HG02623 (cell line): ENCODE measurements around the gene C1QTNF8.

Experiments used
- ATAC-seq: cut with Tn5 transposase; IDR thresholded peaks from one replicate; pipeline ENCODE4 v1.9.1; 2021; ENCODE audit warnings: moderate library complexity; ENCODE audit not compliant: unreplicated experiment

C1QTNF8 gene

DNA sequence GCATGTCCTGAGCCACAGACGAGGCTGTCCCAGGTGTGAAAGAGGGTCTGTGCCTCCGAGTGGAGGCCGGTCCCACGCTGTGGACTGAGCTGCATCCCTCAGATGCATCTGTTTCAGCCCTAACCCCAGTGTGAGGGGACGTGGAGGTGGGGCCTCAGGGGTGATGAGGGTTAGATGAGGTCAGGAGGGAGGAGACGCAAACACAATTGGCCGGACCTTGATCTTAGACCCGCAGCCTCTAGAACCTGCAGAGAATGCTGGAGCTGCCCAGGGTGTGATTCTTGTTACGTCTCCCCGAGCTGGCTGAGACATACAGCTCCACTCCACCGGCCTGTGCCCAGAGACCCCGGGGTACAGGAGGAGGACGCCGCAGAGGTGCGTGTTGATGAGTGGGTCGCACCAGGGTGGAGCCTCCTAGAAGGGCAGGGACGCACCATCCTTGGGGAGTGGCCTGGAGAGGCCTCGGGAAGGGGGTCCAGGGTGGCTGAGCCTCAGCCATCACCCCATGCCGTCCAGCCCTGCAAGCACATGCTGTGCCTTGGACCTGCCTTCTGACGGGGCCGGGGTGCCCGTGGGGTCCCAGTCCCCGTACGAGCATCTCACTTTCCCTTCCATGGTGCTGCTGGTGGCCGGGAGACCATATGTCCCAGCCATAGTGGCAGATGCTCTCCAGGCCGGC is 16.6 kb upstream of the C1QTNF8 start:
- no peak for ATAC-seq

DNA sequence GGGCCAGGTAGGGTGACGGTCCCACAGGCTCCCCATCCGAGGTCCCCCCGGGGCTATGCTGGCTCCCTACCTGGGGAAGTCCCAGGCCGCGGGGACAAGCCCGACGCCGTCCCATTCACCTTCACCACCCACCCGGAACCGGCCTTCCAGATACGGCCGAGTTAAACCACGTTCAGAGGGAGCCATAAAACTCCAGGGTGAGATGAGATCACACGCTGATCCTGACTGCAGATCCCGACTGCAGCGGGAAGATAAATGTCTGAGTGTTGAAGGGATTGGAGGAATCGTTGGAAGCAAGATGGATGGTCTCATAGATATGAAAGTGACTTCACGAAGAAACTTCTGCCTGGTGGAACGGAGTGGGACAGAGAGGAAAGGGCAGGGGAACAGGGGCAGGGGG is 13.6 kb upstream of the C1QTNF8 start:
- no peak for ATAC-seq

DNA sequence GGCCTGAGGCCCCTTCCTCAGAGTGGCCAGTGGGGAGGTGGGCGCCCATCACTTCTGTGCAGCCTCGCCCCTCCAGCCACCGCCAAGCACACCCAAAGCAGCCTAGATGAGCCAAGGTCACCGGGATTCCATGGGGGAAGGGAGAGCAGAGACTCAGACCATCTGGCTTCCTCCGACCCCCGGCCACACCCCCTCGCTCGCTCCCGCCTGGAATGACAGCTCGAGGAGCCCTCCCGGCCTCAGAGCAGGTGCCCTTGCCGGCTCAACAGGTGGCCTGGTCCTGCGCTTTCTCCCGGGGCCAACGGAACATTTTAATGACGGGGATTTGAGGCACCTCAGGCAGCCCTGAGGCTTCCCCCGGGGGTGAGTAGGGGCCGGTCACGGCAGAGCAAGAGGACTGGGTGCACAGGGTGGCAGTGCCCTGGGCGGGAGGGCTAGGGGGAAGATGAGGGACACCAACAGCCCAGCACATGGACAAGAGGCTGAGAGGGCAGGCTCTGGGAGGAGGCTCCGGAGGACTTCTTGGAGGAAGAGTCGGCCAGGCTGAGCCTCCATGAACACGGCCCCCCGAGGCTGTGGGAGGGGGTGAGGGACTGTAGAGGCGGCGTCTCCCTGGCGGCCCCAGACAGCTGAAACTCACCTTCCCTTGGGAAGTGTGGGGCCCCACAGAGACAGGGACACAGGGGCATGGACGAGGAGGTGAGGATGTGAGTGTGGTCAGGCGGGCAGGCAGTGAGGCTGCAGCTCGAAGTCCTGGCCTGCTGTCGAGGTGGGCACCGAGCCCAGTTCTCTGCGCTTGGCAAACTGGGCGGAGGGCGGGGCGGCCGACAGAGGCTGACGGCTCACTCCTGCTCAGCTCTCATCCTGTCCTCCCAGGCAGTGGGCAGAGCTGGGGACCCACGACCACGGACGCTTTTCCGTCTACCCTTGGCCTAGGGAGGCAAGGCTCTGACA is 12.5 kb upstream of the C1QTNF8 start:
- no peak for ATAC-seq

DNA sequence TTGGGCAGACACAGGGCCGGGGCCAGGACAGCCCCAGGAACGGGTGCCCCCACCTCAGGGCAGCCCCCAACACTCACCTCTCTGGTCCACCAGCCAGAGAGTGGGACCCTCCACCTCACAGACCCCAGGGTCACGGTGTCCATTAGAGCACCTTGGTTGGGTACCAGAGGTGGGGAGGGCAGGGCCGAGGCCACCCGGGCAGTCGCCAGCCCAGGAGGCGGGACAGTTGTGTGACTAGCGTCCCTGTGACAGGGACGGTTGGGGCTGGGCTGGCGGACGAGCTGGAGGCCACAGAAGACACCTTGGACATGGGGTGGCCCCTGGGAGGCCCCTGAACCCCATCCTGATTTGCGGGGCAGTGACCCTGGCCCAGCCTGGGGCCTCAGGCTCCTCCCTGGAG is 11.7 kb upstream of the C1QTNF8 start:
- ATAC-seq = no peak

DNA sequence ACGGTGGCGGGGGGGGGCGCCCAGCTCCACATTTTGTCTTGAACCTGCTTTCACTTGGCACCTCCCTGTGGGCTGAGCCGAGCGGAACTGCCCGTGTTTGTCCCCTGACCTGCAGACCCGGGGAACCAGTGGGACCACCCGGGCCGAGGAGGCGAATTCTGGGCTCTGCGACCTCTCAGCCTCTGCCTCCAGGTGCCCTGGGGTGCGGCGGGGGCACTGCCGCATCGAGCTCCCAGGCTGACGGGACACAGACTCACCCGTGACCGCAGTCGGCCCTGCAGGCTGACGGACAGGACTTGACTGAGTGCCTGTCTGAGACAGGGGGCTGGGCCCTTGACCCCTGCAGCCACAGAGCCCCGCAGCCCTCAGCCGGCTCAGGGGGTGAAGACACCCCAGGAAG is 11.1 kb upstream of the C1QTNF8 start:
- no peak for ATAC-seq

DNA sequence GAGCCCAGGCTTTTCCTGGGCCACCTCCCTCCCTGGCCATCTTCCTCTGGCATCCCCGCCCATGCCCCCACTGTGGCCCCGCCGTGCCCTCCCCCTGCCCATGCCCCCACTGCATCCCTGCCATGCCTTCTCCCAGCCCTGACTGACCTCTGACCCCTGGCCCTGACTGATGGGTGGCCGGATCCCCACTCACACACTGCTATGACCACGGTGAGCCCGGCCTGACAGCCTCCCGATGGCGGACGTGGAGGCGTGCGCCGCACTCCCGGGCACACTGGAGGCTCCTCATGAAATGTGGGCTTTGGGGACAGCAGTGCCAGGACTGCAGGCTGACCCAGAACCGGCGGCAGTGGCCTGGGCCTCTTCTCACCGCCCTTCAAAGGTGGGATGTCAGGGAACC is 10.6 kb upstream of the C1QTNF8 start:
- no peak for ATAC-seq

DNA sequence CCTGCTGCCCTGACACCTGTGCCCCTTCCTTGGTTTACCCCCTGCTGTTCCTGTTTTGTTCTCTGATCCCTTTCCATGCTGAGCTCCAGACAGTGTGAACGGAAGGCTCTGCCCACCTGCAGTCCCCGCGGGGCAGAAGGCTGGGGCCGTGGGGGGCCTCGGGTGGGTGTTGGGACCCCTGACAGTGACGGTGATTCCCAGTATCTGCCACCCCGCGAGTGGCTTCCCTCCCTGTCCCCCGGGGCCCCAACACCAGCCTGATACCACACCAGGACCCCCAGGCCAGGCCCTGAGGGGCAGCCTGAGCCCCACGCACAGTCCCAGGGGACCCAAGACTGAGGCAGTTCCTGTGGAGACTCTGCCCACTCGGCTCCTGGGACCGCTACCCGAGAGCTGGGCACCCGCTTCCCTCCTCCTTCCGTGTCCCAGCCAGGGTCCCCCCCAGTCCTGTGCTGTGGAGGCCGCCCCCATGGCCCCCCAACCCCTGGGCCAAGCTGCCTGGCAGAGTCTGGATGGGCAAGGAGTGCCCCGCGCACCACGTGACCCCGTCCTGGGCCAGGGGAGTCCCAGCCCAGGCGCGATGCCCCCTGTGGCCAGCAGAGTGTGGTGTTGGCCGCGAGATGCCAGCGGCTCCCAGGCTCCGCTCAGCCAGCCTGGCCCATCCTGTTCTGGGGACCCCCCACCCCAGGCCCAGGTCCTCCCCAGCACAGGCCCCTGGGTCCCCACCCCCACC is 10.0 kb upstream of the C1QTNF8 start:
- no peak for ATAC-seq

DNA sequence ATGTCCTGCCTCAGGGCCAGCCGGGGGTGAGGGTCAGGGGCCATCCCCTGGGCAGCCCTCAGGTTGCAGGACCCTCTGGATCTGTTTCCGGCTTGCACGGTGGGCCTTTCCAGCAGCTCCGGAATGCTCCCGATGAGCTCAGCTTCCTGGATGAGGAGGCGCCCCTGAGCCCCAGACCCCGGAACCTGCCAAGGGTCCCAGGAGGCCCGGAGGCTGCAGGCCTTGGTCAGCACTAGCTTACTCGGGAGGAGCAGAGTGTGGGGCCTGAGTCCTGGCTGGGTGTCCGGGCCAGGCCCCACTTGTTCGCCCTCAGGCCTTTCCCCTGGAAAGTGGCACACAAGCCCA is 7.6 kb upstream of the C1QTNF8 start:
- no peak for ATAC-seq

DNA sequence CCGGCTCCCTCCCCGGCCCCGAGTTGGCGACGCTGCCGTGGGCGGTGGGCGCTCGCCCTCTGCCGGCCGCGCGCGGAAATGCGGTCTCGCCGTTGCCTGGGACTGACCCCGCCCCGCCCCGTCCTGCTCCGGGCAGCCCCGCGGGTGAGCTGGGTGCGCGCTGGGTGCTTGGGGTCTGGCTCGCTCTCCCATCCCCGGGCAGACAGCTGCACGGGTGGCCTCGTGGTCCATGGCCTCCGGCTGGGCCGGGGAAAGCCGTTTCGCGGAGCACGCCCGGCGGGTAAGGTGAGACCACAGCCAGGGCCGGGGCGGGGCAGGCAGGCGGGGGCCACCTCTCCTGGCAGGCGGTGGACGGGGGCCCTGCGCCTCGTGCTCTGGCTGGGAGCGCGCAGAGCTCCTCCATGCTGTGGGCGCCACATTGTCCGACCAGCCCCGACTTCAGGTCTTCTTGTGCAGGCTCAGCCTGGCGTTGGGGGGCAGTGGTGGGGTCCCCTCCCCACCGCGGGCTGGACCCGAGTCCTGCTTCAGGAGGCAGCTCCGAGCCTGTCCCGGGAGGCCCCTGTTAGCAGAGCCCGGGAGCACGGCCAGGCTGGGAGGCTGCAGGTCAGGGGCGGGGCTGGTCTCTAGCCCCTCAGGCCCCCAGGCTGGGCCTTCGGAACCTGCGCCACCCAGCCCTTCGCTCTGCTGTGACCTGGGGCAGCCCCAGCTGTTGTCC is 7.0 kb upstream of the C1QTNF8 start:
- no peak for ATAC-seq

DNA sequence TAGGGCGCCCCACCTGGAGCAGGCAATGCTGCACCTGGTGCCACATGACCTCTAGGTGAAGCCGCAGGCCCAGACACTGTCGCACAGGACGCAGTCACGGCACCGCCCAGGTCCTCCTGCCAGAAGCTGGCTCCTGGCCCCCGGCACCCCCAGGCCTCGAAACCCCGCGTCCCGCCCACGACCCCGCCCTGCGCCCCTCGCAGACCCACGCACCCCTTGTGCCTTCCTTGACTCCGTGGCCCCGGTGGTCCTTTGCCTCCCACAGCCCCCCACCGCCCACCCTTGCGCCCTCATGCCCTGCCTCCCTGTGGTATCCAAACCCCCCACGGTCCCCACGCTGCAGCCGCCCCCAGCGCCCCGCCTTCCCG is 6.3 kb upstream of the C1QTNF8 start:
- no peak for ATAC-seq

DNA sequence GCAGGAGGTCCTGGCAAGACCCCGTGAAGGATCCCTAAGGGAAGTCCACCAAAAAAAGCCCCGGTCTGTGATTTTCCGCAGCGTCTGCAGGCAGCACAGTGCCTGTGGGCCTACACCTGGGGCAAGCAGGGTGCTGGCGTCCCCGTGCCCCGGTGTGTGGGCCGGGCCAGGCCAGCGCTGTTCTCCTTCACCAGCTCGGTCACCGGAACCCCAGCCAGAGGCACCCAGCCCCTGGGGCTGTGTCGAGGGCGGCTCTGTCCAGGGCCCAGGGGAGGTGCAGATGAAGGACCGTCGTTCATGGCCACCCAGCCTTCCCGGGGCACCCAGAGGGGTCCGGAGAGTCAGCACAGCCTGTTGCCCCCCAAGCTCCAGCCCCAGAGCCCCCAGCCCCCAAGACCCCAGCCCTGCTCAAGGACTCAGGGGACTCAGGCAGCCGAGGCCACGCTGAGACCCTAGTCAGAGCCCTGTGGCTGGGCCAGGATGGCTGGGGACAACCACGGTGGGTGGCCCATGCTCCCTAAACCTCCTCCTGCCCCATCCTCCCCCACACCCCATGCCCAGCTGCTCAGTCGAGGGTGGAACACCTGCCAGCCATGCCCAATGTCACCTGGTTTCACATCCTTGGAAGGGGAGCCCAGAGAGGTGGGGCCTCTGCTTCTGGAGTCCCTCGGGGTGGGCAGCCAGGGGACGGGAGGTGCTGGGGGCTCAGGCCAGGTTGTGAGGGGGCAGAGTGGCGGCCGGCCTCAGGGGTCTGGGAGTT is 5.7 kb upstream of the C1QTNF8 start:
- no peak for ATAC-seq

DNA sequence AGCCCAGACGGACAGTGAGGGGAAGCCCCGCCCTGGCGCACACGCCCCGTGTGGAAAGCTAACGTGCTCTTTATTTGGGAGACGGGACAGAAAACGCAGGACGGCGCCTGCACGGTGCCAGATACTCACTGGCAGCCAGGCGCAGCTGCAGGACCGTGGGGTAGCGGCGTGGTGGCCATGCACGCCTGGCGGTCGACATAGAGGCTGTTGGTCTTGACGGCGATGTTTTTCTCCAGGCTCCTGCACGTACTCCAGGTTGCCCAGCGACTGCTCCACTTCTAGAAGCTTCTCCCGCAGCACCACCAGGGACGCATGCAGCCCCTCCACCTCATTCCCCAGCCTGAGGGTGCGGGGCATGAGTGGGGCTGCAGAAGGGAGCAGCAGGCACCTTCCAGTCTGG is 5.1 kb upstream of the C1QTNF8 start:
- no peak for ATAC-seq

DNA sequence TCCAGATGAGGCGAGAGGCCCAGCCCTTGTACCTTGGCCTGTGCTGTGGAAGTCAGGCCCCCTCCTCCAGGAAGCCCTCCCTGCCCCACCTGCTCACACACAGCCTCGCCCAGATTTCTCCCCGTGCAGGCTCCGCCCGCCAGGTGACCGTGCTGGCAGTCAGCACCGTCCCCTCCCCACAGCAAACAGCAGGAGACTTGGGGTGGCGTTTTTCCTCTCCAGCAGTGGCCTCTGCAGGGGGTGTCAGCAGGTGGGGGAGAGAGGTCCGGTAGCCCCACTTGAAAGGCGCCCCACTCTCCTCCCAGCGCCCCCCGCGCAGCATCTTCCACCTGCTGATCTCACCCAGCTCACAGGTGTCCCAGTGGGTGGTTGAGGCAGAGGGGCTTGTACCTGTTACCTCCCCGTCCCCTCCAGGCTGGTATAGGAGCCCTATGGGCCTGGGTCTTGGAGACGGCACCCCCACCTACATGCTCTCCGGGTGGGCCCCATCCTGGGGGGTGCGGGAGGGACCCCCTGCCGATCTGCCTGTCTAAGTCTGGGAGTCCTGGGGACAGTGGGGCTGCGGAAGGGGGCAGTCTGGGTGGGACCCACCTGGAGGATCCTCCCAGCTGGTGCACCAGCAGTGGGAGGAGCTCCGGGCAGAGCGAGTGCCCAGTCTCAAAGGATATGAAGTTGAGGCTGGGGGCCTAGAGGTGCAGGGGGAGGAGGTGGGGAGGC is 4.2 kb upstream of the C1QTNF8 start:
- ATAC-seq = no peak

DNA sequence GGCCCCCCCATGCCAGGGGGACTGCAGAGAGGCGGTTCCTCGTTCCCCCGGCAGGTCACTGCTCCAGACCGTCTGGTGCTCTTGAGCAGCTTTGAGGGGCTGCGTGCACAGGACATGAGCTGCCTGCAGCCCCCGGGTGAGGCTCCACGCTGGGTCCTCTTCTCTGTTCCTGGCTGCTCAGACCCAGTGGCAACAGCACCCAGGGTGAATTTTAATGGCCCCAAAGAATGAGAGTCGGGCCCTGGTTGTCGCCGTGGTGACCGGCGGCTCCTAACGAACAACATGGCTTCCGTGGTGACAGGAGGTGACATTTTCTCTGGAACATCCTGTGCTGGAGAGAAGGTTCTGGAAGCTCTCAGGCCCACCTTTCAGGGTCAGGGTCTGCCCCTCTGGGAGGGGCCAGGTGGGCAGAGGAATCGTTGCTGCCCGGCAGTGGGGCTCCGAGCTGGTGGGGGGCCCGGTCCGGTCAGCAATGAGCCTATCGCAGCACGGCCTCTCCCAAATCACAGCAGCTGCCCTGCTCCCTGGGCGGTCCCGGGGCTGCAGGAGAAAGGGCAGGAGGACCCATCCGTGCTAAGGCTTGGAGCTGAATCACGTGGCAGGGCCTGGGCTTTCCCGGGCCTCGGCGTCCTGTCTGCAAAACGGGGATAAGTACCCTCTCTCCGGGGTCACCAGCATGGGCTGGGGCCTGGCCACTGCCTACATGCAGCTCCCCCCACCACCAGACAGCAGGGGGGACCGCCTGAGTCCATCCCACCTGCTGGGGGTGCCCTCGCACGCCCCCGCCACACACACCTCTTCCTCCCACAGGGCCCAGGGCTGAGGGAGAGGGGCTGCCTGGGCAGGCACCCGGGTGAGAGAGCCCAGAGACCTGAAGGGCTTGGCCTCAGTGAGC is 3.4 kb upstream of the C1QTNF8 start:
- no peak for ATAC-seq

DNA sequence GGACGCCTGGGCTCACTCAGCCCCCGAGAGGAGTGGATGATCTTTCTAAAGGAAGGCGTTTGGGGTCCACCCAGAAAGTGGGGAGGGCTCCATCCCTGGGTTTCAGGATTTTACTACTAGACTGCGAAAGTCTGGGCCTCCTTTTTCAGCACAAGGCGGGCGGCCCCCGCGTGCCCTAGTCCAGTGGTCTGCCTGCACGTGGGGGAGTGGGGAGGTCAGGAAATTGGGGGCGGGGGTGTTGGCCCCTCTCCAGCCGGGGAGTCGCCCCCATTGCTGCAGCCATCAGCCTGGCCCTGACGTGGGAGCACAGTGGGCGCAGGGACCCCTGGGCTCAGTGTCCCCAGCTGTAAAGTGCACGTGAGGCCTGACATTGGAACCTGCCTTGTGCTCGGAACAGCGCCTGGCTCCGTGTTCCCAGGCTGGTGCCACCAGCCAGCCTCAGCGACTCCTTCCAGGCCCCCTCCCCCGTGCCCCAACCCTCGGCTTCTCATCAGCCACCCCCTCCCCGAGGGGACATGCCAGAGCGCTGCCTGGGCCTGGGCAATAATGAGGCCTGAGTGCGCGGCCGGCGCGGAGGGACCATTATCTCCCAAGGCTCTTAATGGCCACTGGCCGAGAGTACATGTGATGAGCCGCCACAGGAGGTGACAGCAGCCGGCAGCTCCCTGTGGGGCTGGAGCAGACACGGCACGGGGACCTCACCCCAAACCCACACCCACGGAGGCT is 2.4 kb upstream of the C1QTNF8 start:
- no peak for ATAC-seq

DNA sequence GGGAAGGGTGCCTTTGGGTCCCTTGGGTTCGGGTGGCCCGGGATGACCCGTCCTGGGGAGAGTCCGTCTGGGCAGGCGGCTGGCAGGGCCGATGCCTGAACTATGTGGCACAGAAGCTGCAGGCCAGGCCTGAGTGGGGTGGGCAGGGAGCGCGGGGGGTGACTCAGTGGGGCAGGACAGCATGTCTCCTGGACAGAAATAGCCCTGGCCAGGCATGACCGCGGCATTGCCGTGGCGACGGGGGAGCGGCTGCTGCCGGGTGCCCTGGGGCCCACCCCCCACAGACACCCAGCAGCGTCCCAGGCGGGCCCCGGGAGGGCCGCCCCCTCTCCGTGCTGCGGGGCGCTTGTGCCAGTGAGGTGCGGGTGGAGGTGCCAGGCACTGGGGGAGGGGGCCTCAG is 1.8 kb upstream of the C1QTNF8 start:
- ATAC-seq = no peak

DNA sequence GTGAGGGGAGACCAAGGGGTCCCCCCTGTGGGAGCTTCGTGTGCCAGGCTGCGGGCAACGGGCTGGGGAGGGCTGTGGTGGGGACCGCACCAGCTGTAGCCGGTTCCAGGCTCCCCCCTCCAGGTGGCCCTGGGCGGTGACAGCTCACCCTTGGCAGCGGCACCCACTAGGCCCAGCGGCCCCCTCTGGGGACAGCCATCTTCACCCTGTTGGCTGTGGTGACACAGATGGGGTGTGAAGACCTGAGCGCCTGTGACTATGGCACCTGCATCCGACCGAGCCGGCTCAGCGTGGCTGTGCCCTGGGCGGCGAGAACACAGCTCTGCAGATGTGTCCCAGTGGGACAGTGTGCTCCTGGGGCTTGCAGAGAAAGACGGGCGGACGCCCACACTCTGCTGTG is 1.1 kb upstream of the C1QTNF8 start:
- no peak for ATAC-seq

DNA sequence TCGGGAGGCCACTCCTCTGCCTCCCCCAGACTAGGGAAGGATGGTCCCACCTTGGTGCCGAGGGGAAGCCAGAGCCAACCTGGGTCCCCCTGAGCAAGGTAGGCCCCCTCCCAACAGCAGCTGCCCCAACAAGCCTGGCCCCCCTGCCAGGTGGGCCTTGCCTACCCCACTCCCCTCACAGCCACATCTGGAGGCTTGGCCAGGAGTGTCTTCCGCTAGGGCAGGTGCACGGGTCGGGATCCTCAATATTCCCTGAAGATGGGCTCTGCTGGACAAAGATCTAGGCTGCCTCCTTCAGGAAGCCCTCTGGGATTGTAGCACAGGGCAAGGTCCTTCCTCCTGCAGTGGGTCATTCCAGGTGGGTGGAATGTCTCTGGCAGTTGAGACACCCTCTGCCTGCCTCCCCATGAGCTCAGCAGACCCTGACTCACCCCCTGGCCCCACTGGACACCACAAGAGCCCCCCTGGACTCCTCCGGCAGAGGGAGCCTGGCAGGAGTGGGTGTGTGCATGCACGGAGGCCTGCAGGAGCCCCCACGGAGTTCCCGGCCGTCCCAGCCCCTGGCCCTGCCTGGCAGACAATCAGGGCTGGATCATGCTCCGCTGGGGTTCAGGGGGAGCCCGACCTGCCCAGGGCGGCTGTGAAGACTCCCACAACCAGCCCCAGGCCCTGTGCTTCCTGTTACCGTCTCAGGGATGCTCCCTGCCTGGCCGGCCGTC is 435 bp downstream of the C1QTNF8 start:
- no peak for ATAC-seq
